Measurements from ENCODE around the gene FCRLB.
A peak's percentile ranks its signal among the peaks of the same experiment; 100 is the strongest.
"Not testable (repeated sequence)": the region's sequence is repeated elsewhere in the genome, so short reads cannot be mapped to it uniquely, and the experiment has no call there.

Gene FCRLB

DNA sequence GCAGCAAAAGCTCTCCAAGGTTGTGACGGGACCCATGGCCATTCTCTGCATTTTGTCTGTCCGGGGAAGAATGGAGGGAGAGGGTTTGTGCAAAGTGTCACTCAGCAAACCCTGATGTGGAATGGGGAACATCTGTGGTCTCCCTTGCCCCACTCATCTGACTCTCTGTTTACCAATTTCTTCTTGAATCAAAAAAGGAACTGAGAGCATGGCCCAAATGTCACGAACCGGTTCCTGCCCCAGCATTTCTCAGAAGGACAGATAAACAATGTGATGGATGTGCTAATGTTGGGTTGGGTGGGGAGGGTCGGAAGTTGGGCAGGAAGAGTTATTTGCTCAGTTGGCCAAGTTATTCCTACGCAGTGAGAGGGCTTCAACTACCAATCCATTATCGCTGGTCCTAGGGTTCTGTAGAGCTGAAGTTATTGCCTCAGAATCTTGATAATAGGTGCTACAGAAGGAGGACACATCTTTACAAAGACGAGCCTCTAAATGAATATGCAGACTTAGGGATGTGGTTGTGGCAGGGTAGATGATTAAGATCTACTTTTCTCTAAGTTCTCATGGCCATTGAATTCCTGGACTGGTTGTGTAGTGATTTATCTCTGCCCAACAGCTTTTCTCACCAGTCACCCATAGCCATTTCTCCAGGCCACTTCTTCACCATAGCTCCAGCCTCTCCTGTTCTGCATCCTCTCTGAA is 18.7 kb downstream of the FCRLB start:
- no peak for DNase-seq (ENCODE audit: low read depth)

DNA sequence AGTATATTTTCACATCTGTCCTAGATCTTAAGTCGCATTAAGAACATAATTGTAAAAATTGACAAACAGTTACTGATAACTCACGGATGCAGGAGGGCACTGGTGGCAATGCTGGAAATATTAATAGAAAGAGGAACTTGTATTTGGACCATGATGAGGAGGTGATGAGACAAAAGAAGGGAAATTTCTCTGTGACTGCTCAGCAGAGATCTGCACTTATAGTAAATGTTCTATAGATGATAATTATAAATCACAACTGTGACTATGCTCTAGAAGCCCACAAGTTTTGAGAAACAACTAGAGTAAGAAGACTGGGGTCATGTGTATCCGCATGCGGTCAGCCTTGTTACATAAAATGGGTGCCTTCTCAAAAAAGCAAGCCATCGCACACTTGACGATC is 19.6 kb downstream of the FCRLB start:
- DNase-seq (ENCODE audit: low read depth): no peak

DNA sequence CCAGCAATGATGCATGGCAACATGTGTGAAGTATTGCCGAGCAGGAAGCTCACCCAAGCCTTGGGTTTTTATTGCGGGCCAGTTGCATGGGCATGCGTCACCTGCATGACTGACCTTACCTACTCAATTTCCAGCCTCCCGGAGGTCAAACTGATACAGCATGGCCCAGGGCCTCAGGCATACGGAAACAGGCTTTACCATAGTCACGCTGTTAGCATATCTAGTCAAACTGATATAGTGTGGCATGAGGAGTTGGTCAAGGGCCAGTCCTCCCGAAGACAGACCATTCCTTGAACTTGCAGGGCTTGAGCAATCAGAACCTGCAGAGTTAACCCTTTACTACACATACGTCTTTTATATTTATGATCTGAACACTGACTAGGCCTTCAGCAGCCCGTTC is 21.9 kb downstream of the FCRLB start:
- no peak for DNase-seq (ENCODE audit: low read depth)

DNA sequence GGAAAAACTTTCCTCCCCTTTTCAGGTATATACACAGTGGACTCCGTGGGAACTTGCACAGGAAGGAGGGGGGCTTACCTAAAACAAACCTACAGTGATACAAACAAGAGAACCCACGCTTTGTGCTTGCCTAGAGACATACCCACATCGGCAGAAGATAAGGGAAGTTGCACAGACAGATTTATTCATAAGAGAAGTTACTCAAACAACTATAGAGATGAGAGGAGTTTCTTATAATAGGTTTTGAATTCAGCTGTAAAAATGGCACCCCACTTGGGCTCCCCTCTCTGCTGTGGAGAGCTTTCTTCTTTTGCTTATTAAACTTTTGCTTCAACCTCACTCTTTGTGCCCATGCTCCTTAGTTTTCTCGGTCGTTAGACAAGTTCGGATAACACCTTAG is 26.5 kb downstream of the FCRLB start:
- DNase-seq (ENCODE audit: low read depth): no peak

DNA sequence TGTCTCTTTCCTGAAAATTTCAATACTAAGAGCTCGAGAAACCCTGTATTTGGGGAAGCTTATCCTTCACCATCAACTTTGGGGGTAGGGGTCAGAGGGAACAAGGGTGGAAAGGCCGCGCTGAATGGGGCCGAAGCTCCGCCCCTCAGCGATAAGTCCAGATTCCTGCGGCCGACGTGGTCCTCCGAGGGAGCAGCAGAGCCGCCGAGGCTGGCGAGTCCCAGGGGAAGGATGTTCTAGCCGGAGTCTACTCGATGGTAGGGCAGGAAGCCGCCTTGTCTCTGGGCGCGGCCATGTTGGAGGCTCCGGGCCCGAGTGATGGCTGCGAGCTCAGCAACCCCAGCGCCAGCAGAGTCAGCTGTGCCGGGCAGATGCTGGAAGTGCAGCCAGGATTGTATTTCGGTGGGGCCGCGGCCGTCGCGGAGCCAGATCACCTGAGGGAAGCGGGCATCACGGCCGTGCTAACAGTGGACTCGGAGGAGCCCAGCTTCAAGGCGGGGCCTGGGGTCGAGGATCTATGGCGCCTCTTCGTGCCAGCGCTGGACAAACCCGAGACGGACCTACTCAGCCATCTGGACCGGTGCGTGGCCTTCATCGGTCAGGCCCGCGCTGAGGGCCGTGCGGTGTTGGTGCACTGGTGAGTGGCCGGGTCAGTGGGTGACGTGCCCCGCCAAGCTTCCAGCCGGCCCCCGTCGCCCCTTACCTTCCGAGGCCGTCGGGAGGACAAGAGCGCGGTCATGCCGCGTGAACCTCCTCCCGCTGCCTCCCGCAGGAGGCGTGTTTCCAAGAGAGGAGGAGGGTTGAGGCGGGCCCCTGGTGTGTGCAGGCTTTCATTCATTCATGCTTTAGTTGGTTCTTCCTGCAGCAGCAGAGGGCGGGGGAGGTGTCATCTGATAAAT is 28.4 kb downstream of the FCRLB start, which contains the start of gene DUSP12:
DUSP12 (plus strand) TSS at position 278 of the 899 bp plus-strand sequence; CDS start at position 294, 16 bp downstream.
- peak; percentile 77 for DNase-seq (ENCODE audit: low read depth)

DNA sequence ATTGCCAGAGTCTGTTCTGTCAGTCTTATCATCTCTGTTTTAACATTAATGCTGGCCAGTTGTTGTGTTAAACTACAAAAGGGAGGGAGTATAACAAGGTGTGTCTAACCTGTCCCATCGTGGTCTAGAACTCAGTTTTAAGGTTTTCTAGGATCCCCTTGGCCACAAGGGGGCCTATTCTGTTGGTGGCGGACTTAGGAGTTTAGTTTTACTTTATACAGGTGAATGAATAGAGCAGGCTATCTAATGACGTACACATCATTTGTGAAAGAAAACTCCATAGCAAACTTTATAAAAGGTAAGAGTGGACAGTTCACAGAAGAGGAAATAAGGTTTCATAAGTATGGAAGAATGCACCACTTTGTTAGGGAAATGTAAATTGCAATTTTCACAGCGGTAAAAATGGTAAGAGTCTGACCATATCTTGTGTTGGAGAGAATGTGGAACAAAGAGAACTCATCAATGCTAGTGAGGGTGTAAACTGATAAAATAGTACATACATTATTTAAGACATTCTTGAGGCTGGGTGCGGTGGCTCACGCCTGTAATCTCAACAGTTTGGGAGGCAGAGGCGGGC is 42.3 kb downstream of the FCRLB start:
- DNase-seq (ENCODE audit: low read depth): no peak

DNA sequence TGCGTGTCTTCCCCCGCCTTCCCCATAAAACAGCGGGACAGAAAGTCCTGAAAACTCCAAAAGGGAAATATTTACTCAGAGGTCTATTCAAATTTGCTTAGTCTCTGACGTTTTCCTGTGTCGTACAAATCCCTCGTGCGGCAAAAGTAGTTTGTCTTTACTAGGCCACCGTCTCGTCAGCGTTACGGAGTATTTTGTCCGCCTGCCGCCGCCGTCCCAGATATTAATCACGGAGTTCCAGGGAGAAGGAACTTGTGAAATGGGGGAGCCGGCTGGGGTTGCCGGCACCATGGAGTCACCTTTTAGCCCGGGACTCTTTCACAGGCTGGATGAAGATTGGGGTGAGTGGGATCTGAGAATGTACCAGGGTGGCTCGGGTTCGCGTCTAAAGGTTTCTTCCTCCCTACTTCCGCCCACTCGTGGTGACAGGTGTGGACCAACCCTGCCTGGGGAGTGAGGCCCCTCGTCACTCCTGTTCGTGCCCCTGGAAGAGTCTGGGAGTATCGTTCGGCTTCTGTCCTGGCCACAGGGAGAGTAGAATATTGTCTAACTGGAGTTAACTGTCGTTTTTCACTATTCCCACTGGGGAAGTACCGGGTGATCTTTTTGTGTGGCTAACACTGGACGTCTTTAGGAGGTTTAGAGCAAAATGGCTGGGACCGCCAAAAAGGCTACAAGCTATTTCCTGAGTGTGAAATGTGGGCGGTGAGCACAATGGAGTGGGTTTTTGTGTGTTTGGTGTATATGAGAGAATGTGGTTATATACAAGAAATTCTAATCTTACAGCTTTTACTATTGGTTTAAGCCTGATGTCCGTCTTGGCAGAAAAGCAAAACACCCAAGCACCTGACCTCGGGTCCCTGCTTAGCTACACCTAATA is 45.0 kb downstream of the FCRLB start, which contains the start of gene ATF6:
ATF6 (plus strand) TSS at position 219 of the 880 bp plus-strand sequence; CDS start at position 260, 41 bp downstream.
- peak; percentile 72 for DNase-seq (ENCODE audit: low read depth)

DNA sequence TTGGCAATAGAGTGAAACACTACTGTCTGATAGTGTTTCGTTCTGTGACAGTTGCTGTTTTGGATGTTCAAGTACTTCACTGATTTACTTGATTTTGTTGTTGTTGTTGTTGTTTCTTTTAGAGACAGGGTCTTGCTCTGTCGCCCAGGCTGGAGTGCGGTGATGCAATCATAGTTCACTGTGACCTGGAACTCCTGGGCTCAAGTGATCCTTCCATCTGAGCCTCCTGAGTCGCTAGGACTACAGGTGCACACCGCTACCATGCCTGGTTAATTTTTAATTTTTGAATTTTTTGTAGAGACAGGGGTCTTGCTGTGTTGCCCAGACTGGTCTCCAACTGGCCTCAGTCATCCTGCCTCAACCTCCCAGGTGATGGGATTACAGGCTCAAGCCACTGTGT is 47.1 kb downstream of the FCRLB start:
- no peak for DNase-seq (ENCODE audit: low read depth)

DNA sequence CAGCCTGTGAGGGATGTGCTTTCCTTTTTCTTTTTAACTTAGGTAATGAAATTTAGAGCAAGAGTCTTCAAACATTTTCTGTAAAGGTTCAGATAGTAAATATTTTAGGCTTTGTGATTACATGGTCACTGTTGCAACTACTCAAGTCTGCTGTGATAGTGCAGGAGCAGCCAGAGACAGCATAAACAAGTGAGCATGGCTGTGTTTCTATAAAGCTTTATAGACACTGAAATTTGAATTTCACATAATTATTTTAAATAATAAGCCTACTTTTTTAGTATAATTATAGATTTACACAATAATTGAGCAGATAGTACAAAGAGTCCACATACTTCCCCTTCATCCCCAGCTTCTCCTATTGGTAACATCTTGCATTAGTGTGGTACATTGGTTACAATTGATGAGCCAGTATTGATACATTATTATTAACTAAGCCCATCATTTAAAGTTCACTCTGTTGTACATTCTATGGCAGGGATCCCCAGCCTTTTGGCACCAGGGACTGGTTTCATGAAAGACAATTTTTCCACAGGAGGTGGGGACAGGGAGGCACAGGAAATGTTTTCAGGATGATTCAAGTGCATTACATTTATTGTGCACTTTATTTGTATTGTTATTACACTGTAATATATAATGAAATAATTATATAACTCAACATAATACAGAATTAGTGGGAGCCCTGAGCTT is 47.8 kb downstream of the FCRLB start:
- no peak for DNase-seq (ENCODE audit: low read depth)

DNA sequence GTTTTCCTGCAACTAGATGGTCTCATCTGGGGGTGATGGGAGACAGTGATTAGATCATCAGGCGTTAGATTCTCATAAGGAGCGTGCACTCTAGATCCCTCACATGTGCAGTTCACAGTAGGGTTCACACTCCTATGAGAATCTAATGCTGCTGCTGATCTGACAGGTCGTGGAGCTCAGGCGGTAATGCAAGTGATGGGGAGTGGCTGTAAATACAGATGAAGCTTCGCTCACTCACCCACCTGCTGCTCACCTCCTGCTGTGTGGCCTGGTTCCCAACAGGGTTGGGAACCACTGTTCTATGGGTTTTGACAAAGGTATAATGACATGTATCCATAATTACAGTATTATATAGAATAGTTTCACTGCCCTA is 48.3 kb downstream of the FCRLB start:
- DNase-seq (ENCODE audit: low read depth): not testable (repeated sequence)

DNA sequence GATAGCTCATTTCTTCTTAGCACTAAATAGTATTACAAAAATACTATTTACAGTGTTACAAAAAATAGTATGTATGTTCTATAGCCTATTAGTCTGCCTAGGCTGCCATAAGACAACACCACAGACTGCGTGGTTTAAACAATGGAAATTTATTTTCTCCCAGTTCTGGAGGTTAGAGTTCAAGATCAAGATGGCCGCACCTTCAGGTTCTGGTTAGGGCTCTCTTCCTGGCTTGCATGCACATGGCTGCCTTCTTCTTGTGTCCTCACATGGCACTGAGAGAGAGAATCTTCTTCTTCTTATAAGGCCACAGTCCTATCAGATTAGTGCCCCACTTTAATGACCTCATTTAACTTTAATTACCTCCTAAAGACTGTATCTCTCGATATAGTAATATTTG is 48.9 kb downstream of the FCRLB start:
- DNase-seq (ENCODE audit: low read depth): no peak

DNA sequence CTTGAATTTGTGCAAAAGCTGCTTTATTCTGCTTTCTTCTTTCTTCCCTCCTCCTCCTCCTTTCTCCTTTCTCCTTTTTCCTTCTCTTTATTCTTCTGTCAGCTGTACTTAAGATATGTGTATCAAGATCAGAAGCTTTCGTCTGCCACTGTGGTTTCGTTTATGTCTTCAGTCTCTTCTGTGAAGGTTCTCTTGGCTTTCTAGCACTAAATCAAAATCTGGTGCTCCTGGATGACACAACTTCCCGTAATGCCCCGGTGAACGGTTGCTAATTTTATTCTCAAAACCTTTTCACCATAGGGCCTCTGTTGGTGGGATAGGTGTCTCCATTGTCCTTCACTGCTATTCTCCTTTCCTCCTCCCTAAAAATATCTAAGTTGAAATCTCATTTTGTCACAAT is 49.8 kb downstream of the FCRLB start:
- DNase-seq (ENCODE audit: low read depth): no peak

DNA sequence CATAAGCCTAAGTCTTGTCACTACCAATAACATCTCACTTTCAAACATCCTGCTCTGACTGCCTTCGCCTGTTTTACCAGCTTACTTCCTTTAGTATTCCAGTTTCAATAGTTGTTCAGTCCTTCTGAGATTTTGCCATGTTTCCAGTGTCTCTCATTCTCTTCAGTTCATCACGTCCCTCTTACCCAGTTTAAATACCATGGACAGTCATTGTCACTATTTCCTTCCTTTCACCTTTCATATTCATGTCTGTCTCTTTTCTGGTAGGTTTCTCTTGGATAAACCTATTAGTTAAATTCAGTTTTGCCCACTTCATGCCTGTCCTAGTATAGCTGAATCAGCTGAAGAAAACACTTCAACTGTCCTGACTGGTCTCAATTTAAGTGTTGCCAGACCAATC is 50.6 kb downstream of the FCRLB start:
- DNase-seq (ENCODE audit: low read depth): no peak

DNA sequence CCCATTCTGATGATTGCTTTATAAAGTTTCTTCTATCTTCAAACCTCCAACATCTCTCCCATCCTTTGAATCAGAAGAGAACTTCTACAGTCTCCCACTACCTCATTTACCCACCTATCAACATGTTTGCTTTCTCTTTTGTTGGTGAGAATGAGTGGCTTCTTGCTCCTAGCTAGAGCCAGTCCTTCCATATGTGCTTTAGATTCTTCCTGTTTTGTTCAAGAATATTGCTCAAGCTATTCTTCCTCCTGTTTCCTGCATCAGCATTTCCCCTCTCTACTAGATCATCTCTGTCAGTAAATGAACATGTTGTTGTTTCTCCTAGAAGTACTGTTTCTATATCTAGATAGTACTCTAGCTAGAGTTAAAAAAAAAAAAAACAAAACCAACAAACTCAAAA is 51.1 kb downstream of the FCRLB start:
- DNase-seq (ENCODE audit: low read depth): no peak

DNA sequence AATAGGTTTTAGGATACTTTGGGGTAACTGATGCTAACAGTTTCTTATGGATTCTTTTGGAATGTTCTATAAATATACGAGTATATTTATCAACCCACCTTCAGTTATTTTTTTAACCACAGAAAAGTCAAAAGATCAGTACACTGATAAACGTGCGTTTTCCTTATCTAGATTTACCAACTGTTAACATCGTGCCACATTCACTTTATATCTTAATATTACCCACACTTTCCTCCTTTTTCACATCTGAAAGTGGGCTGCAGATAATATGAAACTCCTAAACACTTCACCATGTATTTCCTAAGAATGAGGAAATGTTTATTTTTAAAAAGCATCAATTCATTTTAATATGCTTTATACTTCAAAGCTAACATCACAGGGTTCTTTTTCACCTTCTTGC is 52.4 kb downstream of the FCRLB start:
- DNase-seq (ENCODE audit: low read depth): no peak

DNA sequence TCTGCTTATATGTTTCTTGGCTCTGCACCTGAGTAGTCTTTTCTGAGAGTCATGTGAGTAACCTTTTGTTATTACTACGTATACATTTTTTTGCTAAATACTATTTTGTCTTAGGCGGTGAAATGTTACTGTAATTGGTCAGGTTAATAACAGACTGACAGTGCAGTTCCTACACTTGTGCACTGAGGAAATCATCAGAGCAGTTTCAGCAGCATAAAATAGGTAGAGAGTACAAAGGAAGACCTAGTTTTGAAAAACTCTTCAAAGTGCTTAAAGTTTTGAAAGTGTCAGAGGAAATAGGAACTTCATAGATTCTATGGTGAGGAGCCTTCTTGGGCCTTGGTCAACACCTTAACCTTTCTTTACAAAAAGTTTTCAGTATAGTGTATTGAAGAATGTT is 55.9 kb downstream of the FCRLB start:
- no peak for DNase-seq (ENCODE audit: low read depth)

Measured in GM04503 (cell line).